Sigmoid colon (tissue), 4 donors: ENCODE results near the gene CTR9.

Source experiments
- CTCF ChIP-seq, 4 experiments: fragments of 450-650 bp in 3 of 4; fragments of 200-600 bp in 1 of 4; IDR thresholded peaks; one replicate each; pipeline ENCODE4 v1.5.1; 2016 to 2019; ENCODE audit warnings: antibody characterized with exemption in 4 of 4, mild to moderate bottlenecking in 3 of 4, moderate library complexity in 2 of 4
- POLR2A ChIP-seq, 2 donors: fragments of 450-650 bp; IDR thresholded peaks; one replicate each; pipeline ENCODE4 v1.6.1; 2016; ENCODE audit warnings: antibody characterized with exemption in 2 of 2, mild to moderate bottlenecking in 2 of 2, moderate library complexity in 2 of 2
- POLR2AphosphoS5 ChIP-seq, 4 donors: sonication (generic); formaldehyde crosslinking; IDR thresholded peaks; one replicate each; pipeline ENCODE4 v1.6.1; 2017; ENCODE audit warnings: antibody characterized with exemption in 4 of 4

- TF ChIP-seq CTCF (IDR thresholded peaks at IDR 0.05): no peak
- TF ChIP-seq POLR2A (IDR thresholded peaks at IDR 0.05): no peak
- no peak for TF ChIP-seq POLR2AphosphoS5 (IDR thresholded peaks at IDR 0.05)
These were observed 23.8 kb downstream of the CTR9 start for GRCh38 chr11:10774811-10775210.
